ENCODE measurements around the gene MAFF.

Gene MAFF

GRCh38 chr22:38174626-38175025 lies 27.2 kb upstream of the MAFF start:
- Histone ChIP-seq H4K20me1 (ENCODE audit: insufficient read depth, low read length) (peaks cover 39% of the 10 kb centered on the region), H3K27ac (ENCODE audit: low read length) (no peak overlapping the region), H3K4me2 (ENCODE audit: insufficient read depth, low read length) (no peak overlapping the region), H3K36me3 (ENCODE audit: insufficient read depth, low read length) (peaks cover 32% of the 10 kb centered on the region), H3K4me3 (ENCODE audit: low read depth in 1 of 2, low read length in 2 of 2) (no peak overlapping the region), H3K79me2 (ENCODE audit: insufficient read depth, low read length) (peaks cover 67% of the 10 kb centered on the region), H2AFZ (ENCODE audit: low read depth, low read length) (no peak overlapping the region), H3K27me3 (ENCODE audit: insufficient read depth, low read length, poor library complexity) (no peaks in the 10 kb centered on the region), H3K4me1 (ENCODE audit: insufficient read depth, low read length) (peaks cover 14% of the 10 kb centered on the region), H3K9ac (ENCODE audit: low read depth, low read length) (no peak overlapping the region), H3K9me3 (ENCODE audit: insufficient read depth, low read length, severe bottlenecking) (no peaks in the 10 kb centered on the region)
- ATAC-seq (ENCODE audit: insufficient read depth, low read depth) (no peak), DNase-seq (no peak)
- TF ChIP-seq CTCF (IDR thresholded peaks at IDR 0.05; ENCODE audit: borderline replicate concordance, extremely low read depth, low read length, poor library complexity, severe bottlenecking) = no peak

- H4K20me1 ChIP-seq (ENCODE audit: insufficient read depth, low read length) = peaks cover 36% of the 10 kb centered on the region
- H3K9me3 ChIP-seq (ENCODE audit: insufficient read depth, low read length, severe bottlenecking) = no peaks in the 10 kb centered on the region
- DNase-seq = no peak
- peaks cover 27% of the 10 kb centered on the region for H3K36me3 ChIP-seq (ENCODE audit: insufficient read depth, low read length)
- H3K4me1 ChIP-seq (ENCODE audit: insufficient read depth, low read length) = peaks cover 22% of the 10 kb centered on the region
- H3K4me3 ChIP-seq (ENCODE audit: low read depth in 1 of 2, low read length in 2 of 2) = no peak overlapping the region
- H3K27me3 ChIP-seq (ENCODE audit: insufficient read depth, low read length, poor library complexity) = no peaks in the 10 kb centered on the region
- H3K79me2 ChIP-seq (ENCODE audit: insufficient read depth, low read length) = peaks cover 73% of the 10 kb centered on the region
- ATAC-seq (ENCODE audit: insufficient read depth, low read depth) = no peak
- H3K4me2 ChIP-seq (ENCODE audit: insufficient read depth, low read length) = no peak overlapping the region
- no peak overlapping the region for H3K27ac ChIP-seq (ENCODE audit: low read length)
- H3K9ac ChIP-seq (ENCODE audit: low read depth, low read length) = no peak overlapping the region
- no peak overlapping the region for H2AFZ ChIP-seq (ENCODE audit: low read depth, low read length)
- TF ChIP-seq EZH2 (IDR thresholded peaks at IDR 0.05; ENCODE audit: borderline replicate concordance, low read depth, low read length, severe bottlenecking) (no peak), CTCF (IDR thresholded peaks at IDR 0.05; ENCODE audit: borderline replicate concordance, extremely low read depth, low read length, poor library complexity, severe bottlenecking) (no peak)
Measured at GRCh38 chr22:38175206-38176118, 26.3 kb upstream of the MAFF start.

- H3K4me2 ChIP-seq (ENCODE audit: insufficient read depth, low read length) = no peak overlapping the region
- ATAC-seq (ENCODE audit: insufficient read depth, low read depth) (no peak), DNase-seq (no peak)
- no peak overlapping the region for H2AFZ ChIP-seq (ENCODE audit: low read depth, low read length)
- H3K27ac ChIP-seq (ENCODE audit: low read length) = no peak overlapping the region; the same call in 1 of the 2 replicates
- no peaks in the 10 kb centered on the region for H3K27me3 ChIP-seq (ENCODE audit: insufficient read depth, low read length, poor library complexity)
- H3K9me3 ChIP-seq (ENCODE audit: insufficient read depth, low read length, severe bottlenecking) = no peaks in the 10 kb centered on the region
- peaks cover 76% of the 10 kb centered on the region for H3K79me2 ChIP-seq (ENCODE audit: insufficient read depth, low read length)
- H4K20me1 ChIP-seq (ENCODE audit: insufficient read depth, low read length) = peaks cover 35% of the 10 kb centered on the region
- TF ChIP-seq EZH2 (IDR thresholded peaks at IDR 0.05; ENCODE audit: borderline replicate concordance, low read depth, low read length, severe bottlenecking) = no peak
- no peak for TF ChIP-seq CTCF (IDR thresholded peaks at IDR 0.05; ENCODE audit: borderline replicate concordance, extremely low read depth, low read length, poor library complexity, severe bottlenecking)
- H3K9ac ChIP-seq (ENCODE audit: low read depth, low read length) = no peak overlapping the region
- peaks cover 29% of the 10 kb centered on the region for H3K4me1 ChIP-seq (ENCODE audit: insufficient read depth, low read length)
- H3K4me3 ChIP-seq (ENCODE audit: low read depth in 1 of 2, low read length in 2 of 2) = no peak overlapping the region
- H3K36me3 ChIP-seq (ENCODE audit: insufficient read depth, low read length) = peaks cover 27% of the 10 kb centered on the region
Measured at GRCh38 chr22:38176170-38176741, 25.5 kb upstream of the MAFF start.
